SH-SY5Y (cell line): Measurements from ENCODE around the gene SYK.

ENCODE experiments used
- GATA2 ChIP-seq: IDR thresholded peaks from 2 replicates; pipeline ENCODE4 v1.6.1; 2011; ENCODE audit warnings: mild to moderate bottlenecking, low read depth, low read length
- GATA3 ChIP-seq: IDR thresholded peaks from 2 replicates; pipeline ENCODE4 v1.6.1; 2011; ENCODE audit warnings: low read depth, mild to moderate bottlenecking, low read length, moderate library complexity

- TF ChIP-seq GATA2: peak; percentile 10; the same call in 1 of the 2 replicates
- TF ChIP-seq GATA3: no peak
Measured at GRCh38 chr9:90914868-90915483, 113.4 kb downstream of the SYK start.
